GM12878 (cell line): ENCODE results near the gene RACK1.

Source experiments
- ATF3 ChIP-seq: IDR thresholded peaks from 2 replicates; pipeline ENCODE4 v1.6.1; 2011; ENCODE audit warnings: low read depth, mild to moderate bottlenecking, low read length, moderate library complexity, borderline replicate concordance; ENCODE audit errors: extremely low read depth
- ATF7 ChIP-seq: fragments of 450-650 bp; IDR thresholded peaks from 2 replicates; pipeline ENCODE4 v1.6.1; 2016; ENCODE audit warnings: low read depth, mild to moderate bottlenecking
- EP300 ChIP-seq, 2 experiments: fragments of 150-350 bp in 1 of 2; IDR thresholded peaks; 2 replicates each; pipeline ENCODE4 v1.6.1; 2011 to 2012; ENCODE audit warnings: low read depth in 2 of 2, low read length in 2 of 2, borderline replicate concordance in 1 of 2, improper control_type of control experiment in 1 of 2, inconsistent platforms in 1 of 2; ENCODE audit not compliant: control insufficient read depth in 1 of 2
- JUNB ChIP-seq: IDR thresholded peaks from 2 replicates; pipeline ENCODE4 v1.6.1; 2016; ENCODE audit warnings: antibody characterized with exemption, mild to moderate bottlenecking
- PAX8 ChIP-seq: fragments of 450-650 bp; IDR thresholded peaks from 2 replicates; pipeline ENCODE4 v1.6.1; 2017; ENCODE audit warnings: mild to moderate bottlenecking, moderate library complexity
- POLR2A ChIP-seq: IDR thresholded peaks from 2 replicates; pipeline ENCODE4 v1.6.1; 2011; ENCODE audit warnings: low read depth, mild to moderate bottlenecking, low read length
- RCOR1 ChIP-seq: conservative IDR thresholded peaks from 2 replicates; pipeline ENCODE4 v1.6.1; 2012; ENCODE audit warnings: low read depth, low read length, improper control_type of control experiment
- SIX5 ChIP-seq: IDR thresholded peaks from 2 replicates; pipeline ENCODE4 v1.6.1; 2011; ENCODE audit warnings: mild to moderate bottlenecking, low read depth, low read length, moderate library complexity; ENCODE audit not compliant: severe bottlenecking
- TBL1XR1 ChIP-seq: IDR thresholded peaks from 2 replicates; pipeline ENCODE4 v1.6.1; 2012; ENCODE audit warnings: low read depth, low read length, improper control_type of control experiment
- YY1 ChIP-seq: IDR thresholded peaks from 2 replicates; pipeline ENCODE4 v1.6.1; 2011; ENCODE audit warnings: low read depth, mild to moderate bottlenecking, low read length
- ZBTB33 ChIP-seq: fragments of 450-650 bp; IDR thresholded peaks from 2 replicates; pipeline ENCODE4 v1.6.1; 2017; ENCODE audit warnings: mild to moderate bottlenecking
- TF ChIP-seq, protein P1 (sequence below), 3 experiments: IDR thresholded peaks in 2 of 3; conservative IDR thresholded peaks in 1 of 3; 2 replicates each; pipeline ENCODE4 v1.5.1; 2011; ENCODE audit warnings: low read depth in 3 of 3, low read length in 3 of 3, mild to moderate bottlenecking in 3 of 3, control low read depth in 2 of 3, moderate library complexity in 2 of 3, inconsistent platforms in 1 of 3, mixed read lengths in 1 of 3; ENCODE audit not compliant: control insufficient read depth in 2 of 3, insufficient read depth in 1 of 3; ENCODE audit errors: extremely low read depth in 1 of 3
- TF ChIP-seq, protein P2 (sequence below): fragments of 450-650 bp; formaldehyde crosslinking; IDR thresholded peaks from 2 replicates; pipeline ENCODE4 v1.5.0; 2022; ENCODE audit warnings: mild to moderate bottlenecking, missing genetic modification characterization

DNA sequence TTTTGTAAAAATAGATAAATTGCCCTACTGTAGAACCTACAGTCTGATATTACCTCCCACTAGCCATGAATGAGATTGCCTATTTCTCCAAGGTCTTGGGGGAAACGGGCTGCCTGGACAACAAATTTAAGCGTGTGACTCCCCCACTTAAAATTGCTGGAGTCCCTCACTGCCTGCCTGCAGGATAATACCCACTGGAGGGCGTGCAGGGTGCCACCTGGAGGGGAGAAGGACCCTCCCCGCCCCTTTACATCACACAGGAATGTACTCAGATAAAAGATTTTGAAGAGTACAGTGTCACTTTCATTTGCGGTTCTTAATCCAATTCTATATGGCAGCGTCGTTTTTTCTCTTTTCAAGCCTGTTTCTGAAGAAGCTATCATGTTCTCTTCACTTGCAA lies 32.5 kb downstream of the RACK1 start:
- TF ChIP-seq, protein P1, sequence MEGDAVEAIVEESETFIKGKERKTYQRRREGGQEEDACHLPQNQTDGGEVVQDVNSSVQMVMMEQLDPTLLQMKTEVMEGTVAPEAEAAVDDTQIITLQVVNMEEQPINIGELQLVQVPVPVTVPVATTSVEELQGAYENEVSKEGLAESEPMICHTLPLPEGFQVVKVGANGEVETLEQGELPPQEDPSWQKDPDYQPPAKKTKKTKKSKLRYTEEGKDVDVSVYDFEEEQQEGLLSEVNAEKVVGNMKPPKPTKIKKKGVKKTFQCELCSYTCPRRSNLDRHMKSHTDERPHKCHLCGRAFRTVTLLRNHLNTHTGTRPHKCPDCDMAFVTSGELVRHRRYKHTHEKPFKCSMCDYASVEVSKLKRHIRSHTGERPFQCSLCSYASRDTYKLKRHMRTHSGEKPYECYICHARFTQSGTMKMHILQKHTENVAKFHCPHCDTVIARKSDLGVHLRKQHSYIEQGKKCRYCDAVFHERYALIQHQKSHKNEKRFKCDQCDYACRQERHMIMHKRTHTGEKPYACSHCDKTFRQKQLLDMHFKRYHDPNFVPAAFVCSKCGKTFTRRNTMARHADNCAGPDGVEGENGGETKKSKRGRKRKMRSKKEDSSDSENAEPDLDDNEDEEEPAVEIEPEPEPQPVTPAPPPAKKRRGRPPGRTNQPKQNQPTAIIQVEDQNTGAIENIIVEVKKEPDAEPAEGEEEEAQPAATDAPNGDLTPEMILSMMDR (IDR thresholded peaks at IDR 0.05 in 2 of 3, conservative IDR thresholded peaks at IDR 0.05 in 1 of 3; ENCODE audit: control insufficient read depth in 2 of 3, extremely low read depth in 1 of 3, insufficient read depth in 1 of 3, low read depth in 3 of 3, low read length in 3 of 3): no peak
- no peak for TF ChIP-seq ATF3
- TF ChIP-seq EP300 (IDR thresholded peaks at IDR 0.05; ENCODE audit: borderline replicate concordance in 1 of 2, control insufficient read depth in 1 of 2, low read depth in 2 of 2, low read length in 2 of 2): no peak
- TF ChIP-seq, protein P2, sequence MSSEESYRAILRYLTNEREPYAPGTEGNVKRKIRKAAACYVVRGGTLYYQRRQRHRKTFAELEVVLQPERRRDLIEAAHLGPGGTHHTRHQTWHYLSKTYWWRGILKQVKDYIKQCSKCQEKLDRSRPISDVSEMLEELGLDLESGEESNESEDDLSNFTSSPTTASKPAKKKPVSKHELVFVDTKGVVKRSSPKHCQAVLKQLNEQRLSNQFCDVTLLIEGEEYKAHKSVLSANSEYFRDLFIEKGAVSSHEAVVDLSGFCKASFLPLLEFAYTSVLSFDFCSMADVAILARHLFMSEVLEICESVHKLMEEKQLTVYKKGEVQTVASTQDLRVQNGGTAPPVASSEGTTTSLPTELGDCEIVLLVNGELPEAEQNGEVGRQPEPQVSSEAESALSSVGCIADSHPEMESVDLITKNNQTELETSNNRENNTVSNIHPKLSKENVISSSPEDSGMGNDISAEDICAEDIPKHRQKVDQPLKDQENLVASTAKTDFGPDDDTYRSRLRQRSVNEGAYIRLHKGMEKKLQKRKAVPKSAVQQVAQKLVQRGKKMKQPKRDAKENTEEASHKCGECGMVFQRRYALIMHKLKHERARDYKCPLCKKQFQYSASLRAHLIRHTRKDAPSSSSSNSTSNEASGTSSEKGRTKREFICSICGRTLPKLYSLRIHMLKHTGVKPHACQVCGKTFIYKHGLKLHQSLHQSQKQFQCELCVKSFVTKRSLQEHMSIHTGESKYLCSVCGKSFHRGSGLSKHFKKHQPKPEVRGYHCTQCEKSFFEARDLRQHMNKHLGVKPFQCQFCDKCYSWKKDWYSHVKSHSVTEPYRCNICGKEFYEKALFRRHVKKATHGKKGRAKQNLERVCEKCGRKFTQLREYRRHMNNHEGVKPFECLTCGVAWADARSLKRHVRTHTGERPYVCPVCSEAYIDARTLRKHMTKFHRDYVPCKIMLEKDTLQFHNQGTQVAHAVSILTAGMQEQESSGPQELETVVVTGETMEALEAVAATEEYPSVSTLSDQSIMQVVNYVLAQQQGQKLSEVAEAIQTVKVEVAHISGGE: no peak
- no peak for TF ChIP-seq PAX8
- TF ChIP-seq RCOR1: no peak
- TF ChIP-seq POLR2A: no peak
- TF ChIP-seq YY1: no peak
- no peak for TF ChIP-seq SIX5
- TF ChIP-seq TBL1XR1: no peak
- TF ChIP-seq JUNB: no peak
- TF ChIP-seq ZBTB33: no peak
- TF ChIP-seq ATF7: no peak
